ENCODE measurements around the gene CEP112.
"Not testable (repeated sequence)": the region's sequence is repeated elsewhere in the genome, so short reads cannot be mapped to it uniquely, and the experiment has no call there.

DNA sequence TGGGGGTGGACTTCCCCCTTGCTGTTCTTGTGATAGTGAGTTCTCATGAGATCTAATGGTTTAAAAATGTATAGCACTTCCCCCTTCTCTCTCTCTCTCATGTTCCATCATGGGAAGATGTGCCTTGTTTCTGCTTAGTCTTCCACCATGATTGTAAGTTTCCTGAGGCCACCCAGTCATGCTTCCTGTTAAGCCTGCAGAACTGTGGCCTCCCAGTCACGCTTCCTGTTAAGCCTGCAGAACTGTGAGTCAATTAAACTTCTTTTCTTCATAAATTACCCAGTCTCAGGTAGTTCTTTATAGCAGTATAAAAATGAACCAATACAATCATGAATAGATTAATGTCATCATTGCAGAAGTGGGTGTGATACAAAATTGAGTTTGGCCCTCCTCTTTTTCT lies 383.4 kb downstream of the CEP112 start:
- not testable (repeated sequence) for TF ChIP-seq CTCF (IDR thresholded peaks at IDR 0.05; ENCODE audit: low read depth, low read length, missing input control); YY1 (IDR thresholded peaks at IDR 0.05); SP1 (IDR thresholded peaks at IDR 0.05); REST (IDR thresholded peaks at IDR 0.05)
- TF ChIP-seq, protein P1, sequence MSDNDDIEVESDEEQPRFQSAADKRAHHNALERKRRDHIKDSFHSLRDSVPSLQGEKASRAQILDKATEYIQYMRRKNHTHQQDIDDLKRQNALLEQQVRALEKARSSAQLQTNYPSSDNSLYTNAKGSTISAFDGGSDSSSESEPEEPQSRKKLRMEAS (IDR thresholded peaks at IDR 0.05): not testable (repeated sequence)

Data from liver (tissue), 3 donors.